Measurements from ENCODE around the gene PPIAL4G. TPM values are rescaled to one million over a fixed set of nuclear protein-coding genes. Genes with fewer than 3 reads are reported as not detected.
"Not testable (repeated sequence)": the region's sequence is repeated elsewhere in the genome, so short reads cannot be mapped to it uniquely, and the experiment has no call there.

PPIAL4G gene
- total RNA-seq (under 1 TPM; 0.09 to 0.13 TPM), polyA plus RNA-seq (not detected)
- long read RNA-seq, donor 1 = 0 reads
- long read RNA-seq, donor 2 = 0 reads

GRCh38 chr1:148483029-148483428, at the start of gene PPIAL4G:
PPIAL4G (minus strand) TSS chr1:148483302; CDS start chr1:148483252, 50 bp downstream.
- H3K27me3 ChIP-seq (ENCODE audit: control insufficient read depth in 1 of 2, insufficient read depth in 2 of 2, low read length in 1 of 2); H3K36me3 ChIP-seq (ENCODE audit: control insufficient read depth in 1 of 2, insufficient read depth in 2 of 2, low read length in 1 of 2); H3K4me1 ChIP-seq (ENCODE audit: control insufficient read depth in 1 of 2, insufficient read depth in 2 of 2, low read length in 2 of 2); DNase-seq; ATAC-seq (ENCODE audit: low FRiP score); H3K27ac ChIP-seq (ENCODE audit: low read depth in 1 of 2, low read length in 2 of 2); H3K9me3 ChIP-seq (ENCODE audit: control insufficient read depth, low read length); intact Hi-C loops (cut with DNase I); H3K4me3 ChIP-seq (ENCODE audit: low read length in 2 of 2): not testable (repeated sequence)
- 93% methylated on average over 12 of the region's 12 CpGs for WGBS, 2 donors

GRCh38 chr1:148532158-148532557, 49.1 kb upstream of the PPIAL4G start:
- H3K27ac ChIP-seq (ENCODE audit: low read depth in 1 of 2, low read length in 2 of 2); intact Hi-C loops (cut with DNase I); DNase-seq; H3K4me3 ChIP-seq (ENCODE audit: low read length in 2 of 2); H3K36me3 ChIP-seq (ENCODE audit: control insufficient read depth in 1 of 2, insufficient read depth in 2 of 2, low read length in 1 of 2); ATAC-seq (ENCODE audit: low FRiP score); H3K4me1 ChIP-seq (ENCODE audit: control insufficient read depth in 1 of 2, insufficient read depth in 2 of 2, low read length in 2 of 2); H3K9me3 ChIP-seq (ENCODE audit: control insufficient read depth, low read length); H3K27me3 ChIP-seq (ENCODE audit: control insufficient read depth in 1 of 2, insufficient read depth in 2 of 2, low read length in 1 of 2): not testable (repeated sequence)
- 39 to 46% methylated on average over 2 to 3 of the region's 4 CpGs for WGBS, 2 donors

- H3K4me1 ChIP-seq (ENCODE audit: control insufficient read depth in 1 of 2, insufficient read depth in 2 of 2, low read length in 2 of 2); H3K9me3 ChIP-seq (ENCODE audit: control insufficient read depth, low read length); H3K4me3 ChIP-seq (ENCODE audit: low read length in 2 of 2); ATAC-seq (ENCODE audit: low FRiP score); intact Hi-C loops (cut with DNase I); H3K36me3 ChIP-seq (ENCODE audit: control insufficient read depth in 1 of 2, insufficient read depth in 2 of 2, low read length in 1 of 2); H3K27ac ChIP-seq (ENCODE audit: low read depth in 1 of 2, low read length in 2 of 2); H3K27me3 ChIP-seq (ENCODE audit: control insufficient read depth in 1 of 2, insufficient read depth in 2 of 2, low read length in 1 of 2): not testable (repeated sequence)
- DNase-seq = peak; percentile 44 to 73
- WGBS, 2 donors = 3 to 9% methylated on average over 9 to 25 of the region's 25 CpGs
These were observed 46.0 kb upstream of the PPIAL4G start for GRCh38 chr1:148529101-148529567.

GRCh38 chr1:148528591-148528990, 45.5 kb upstream of the PPIAL4G start:
- H3K9me3 ChIP-seq (ENCODE audit: control insufficient read depth, low read length); intact Hi-C loops (cut with DNase I); H3K36me3 ChIP-seq (ENCODE audit: control insufficient read depth in 1 of 2, insufficient read depth in 2 of 2, low read length in 1 of 2); DNase-seq; H3K27me3 ChIP-seq (ENCODE audit: control insufficient read depth in 1 of 2, insufficient read depth in 2 of 2, low read length in 1 of 2); H3K27ac ChIP-seq (ENCODE audit: low read depth in 1 of 2, low read length in 2 of 2); H3K4me3 ChIP-seq (ENCODE audit: low read length in 2 of 2); ATAC-seq (ENCODE audit: low FRiP score); H3K4me1 ChIP-seq (ENCODE audit: control insufficient read depth in 1 of 2, insufficient read depth in 2 of 2, low read length in 2 of 2): not testable (repeated sequence)
- 0% methylated on average over 3 to 5 of the region's 24 CpGs for WGBS, 2 donors

- H3K36me3 ChIP-seq (ENCODE audit: control insufficient read depth in 1 of 2, insufficient read depth in 2 of 2, low read length in 1 of 2); DNase-seq; H3K4me3 ChIP-seq (ENCODE audit: low read length in 2 of 2); H3K27me3 ChIP-seq (ENCODE audit: control insufficient read depth in 1 of 2, insufficient read depth in 2 of 2, low read length in 1 of 2); intact Hi-C loops (cut with DNase I); H3K4me1 ChIP-seq (ENCODE audit: control insufficient read depth in 1 of 2, insufficient read depth in 2 of 2, low read length in 2 of 2); H3K9me3 ChIP-seq (ENCODE audit: control insufficient read depth, low read length); ATAC-seq (ENCODE audit: low FRiP score); H3K27ac ChIP-seq (ENCODE audit: low read depth in 1 of 2, low read length in 2 of 2): not testable (repeated sequence)
- WGBS, 2 donors = 97 to 100% methylated on average over 2 of the region's 2 CpGs
These were observed 43.5 kb upstream of the PPIAL4G start for GRCh38 chr1:148526587-148526986.

- intact Hi-C loops (cut with DNase I); H3K27ac ChIP-seq (ENCODE audit: low read depth in 1 of 2, low read length in 2 of 2); H3K36me3 ChIP-seq (ENCODE audit: control insufficient read depth in 1 of 2, insufficient read depth in 2 of 2, low read length in 1 of 2); H3K9me3 ChIP-seq (ENCODE audit: control insufficient read depth, low read length); H3K4me3 ChIP-seq (ENCODE audit: low read length in 2 of 2); DNase-seq; H3K27me3 ChIP-seq (ENCODE audit: control insufficient read depth in 1 of 2, insufficient read depth in 2 of 2, low read length in 1 of 2); H3K4me1 ChIP-seq (ENCODE audit: control insufficient read depth in 1 of 2, insufficient read depth in 2 of 2, low read length in 2 of 2): not testable (repeated sequence)
- WGBS, 2 donors = 44 to 49% methylated on average over 11 to 23 of the region's 35 CpGs
- ATAC-seq (ENCODE audit: low FRiP score) = peak; percentile 50
These were observed 40.4 kb upstream of the PPIAL4G start for GRCh38 chr1:148523205-148524144.

GRCh38 chr1:148522561-148523204, 39.6 kb upstream of the PPIAL4G start:
- H3K36me3 ChIP-seq (ENCODE audit: control insufficient read depth in 1 of 2, insufficient read depth in 2 of 2, low read length in 1 of 2); H3K27me3 ChIP-seq (ENCODE audit: control insufficient read depth in 1 of 2, insufficient read depth in 2 of 2, low read length in 1 of 2); H3K9me3 ChIP-seq (ENCODE audit: control insufficient read depth, low read length); intact Hi-C loops (cut with DNase I); H3K4me1 ChIP-seq (ENCODE audit: control insufficient read depth in 1 of 2, insufficient read depth in 2 of 2, low read length in 2 of 2): not testable (repeated sequence)
- peak; percentile 89 for ATAC-seq (ENCODE audit: low FRiP score)
- WGBS, 2 donors = 0 to 1% methylated on average over 25 to 30 of the region's 30 CpGs
- Histone ChIP-seq H3K27ac (ENCODE audit: low read depth in 1 of 2, low read length in 2 of 2) (peak overlapping the region in 1 of 2 donors; percentile 85), H3K4me3 (ENCODE audit: low read length in 2 of 2) (peak overlapping the region in 1 of 2 donors; percentile 82)
- DNase-seq = peak; percentile 85 to 90

- WGBS, 2 donors = 0 to 3% methylated on average over 13 to 20 of the region's 23 CpGs
- H3K9me3 ChIP-seq (ENCODE audit: control insufficient read depth, low read length); intact Hi-C loops (cut with DNase I); H3K4me1 ChIP-seq (ENCODE audit: control insufficient read depth in 1 of 2, insufficient read depth in 2 of 2, low read length in 2 of 2); H3K36me3 ChIP-seq (ENCODE audit: control insufficient read depth in 1 of 2, insufficient read depth in 2 of 2, low read length in 1 of 2); H3K4me3 ChIP-seq (ENCODE audit: low read length in 2 of 2); H3K27ac ChIP-seq (ENCODE audit: low read depth in 1 of 2, low read length in 2 of 2); H3K27me3 ChIP-seq (ENCODE audit: control insufficient read depth in 1 of 2, insufficient read depth in 2 of 2, low read length in 1 of 2): not testable (repeated sequence)
- ATAC-seq (ENCODE audit: low FRiP score) (peak; percentile 91), DNase-seq (peak; percentile 91 to 93)
These were observed 39.0 kb upstream of the PPIAL4G start for GRCh38 chr1:148522072-148522471.
